Measurements from ENCODE around the gene SLC6A17. TPM values are rescaled to one million over a fixed set of nuclear protein-coding genes. Genes with fewer than 3 reads are reported as not detected.

The SLC6A17 gene
- total and polyA plus RNA-seq, 9 of the 15 experiments (the other 6 are each of a cell fraction or from before 2014, with no cell fraction given), result not detected

GRCh38 chr1:110173466-110174105 lies 23.3 kb downstream of the SLC6A17 start:
- Histone ChIP-seq H3K9ac (ENCODE audit: insufficient read depth in 1 of 2, low read depth in 2 of 2, low read length in 2 of 2) (no peak overlapping the region), H3K27me3 (ENCODE audit: control insufficient read depth in 2 of 2, insufficient read depth in 2 of 2, low read length in 2 of 2) (peaks cover 45 to 63% of the 10 kb centered on the region in 2 experiments), H3K79me2 (ENCODE audit: control insufficient read depth, insufficient read depth, low read length) (no peaks in the 10 kb centered on the region), H2AFZ (ENCODE audit: low read depth, low read length) (no peak overlapping the region), H3K9me1 (ENCODE audit: control insufficient read depth, insufficient read depth, low read length) (no peaks in the 10 kb centered on the region), H3K4me1 (replicated peaks in 1 of 2; ENCODE audit: control insufficient read depth in 2 of 2, insufficient read depth in 2 of 2, low read length in 2 of 2) (no peaks in the 10 kb centered on the region), H3K4me2 (ENCODE audit: insufficient read depth, low read length) (no peak overlapping the region), H3K9me3 (replicated peaks; ENCODE audit: control insufficient read depth, insufficient read depth, low read depth, low read length) (no peaks in the 10 kb centered on the region), H3K36me3 (ENCODE audit: control insufficient read depth, insufficient read depth, low read length) (no peaks in the 10 kb centered on the region), H3K4me3 (no peak overlapping the region), H3K27ac (ENCODE audit: extremely low read depth, low read depth, low read length) (no peak overlapping the region), H4K20me1 (replicated peaks; ENCODE audit: control insufficient read depth, insufficient read depth, low read length) (0 out of 2 replicates have a peak, but pooled peaks cover 9% of the 10 kb centered on the region)
- ATAC-seq (no peak), DNase-seq (ENCODE audit: extremely low read depth in 1 of 4, low spot score in 3 of 4) (no peak), FAIRE-seq (no peak)
- BruUV-seq (replicated peaks), result no TSS peak
- intact Hi-C loops (cut with micrococcal nuclease) (no loop called here), in situ Hi-C loops (cut with MboI) (no loop called here)
- ChIA-PET POLR2A (interaction anchor here (1.3 to 1.4 kb wide), 2 partner anchors 10 to 12 kb away, joined by 4 read pairs; no protein-coding TSS in a partner anchor), CTCF (ENCODE audit: low intra/inter-chr PET ratio) (no interaction called here)
- no peak for TF ChIP-seq ZNF232 (CRISPR knock-in tag; IDR thresholded peaks at IDR 0.05)
- TF ChIP-seq ZNF253 (CRISPR knock-in tag; conservative IDR thresholded peaks at IDR 0.05), result no peak
- TF ChIP-seq ZKSCAN8 (CRISPR knock-in tag; IDR thresholded peaks at IDR 0.05), result no peak
- no peak for TF ChIP-seq BMI1 (IDR thresholded peaks at IDR 0.05; ENCODE audit: low read length)
- TF ChIP-seq SMAD4 (CRISPR knock-in tag; conservative IDR thresholded peaks at IDR 0.05), result no peak
- TF ChIP-seq TEAD4 (IDR thresholded peaks at IDR 0.05; ENCODE audit: low read length), result no peak
- TF ChIP-seq TEAD4 (CRISPR knock-in tag; IDR thresholded peaks at IDR 0.05; ENCODE audit: borderline replicate concordance), result no peak
- TF ChIP-seq KLF16 (IDR thresholded peaks at IDR 0.05), result no peak
- no peak for TF ChIP-seq TAF1 (IDR thresholded peaks at IDR 0.05; ENCODE audit: control insufficient read depth, extremely low read depth, insufficient read depth, low read length, severe bottlenecking)
- no peak for TF ChIP-seq SMARCB1 (IDR thresholded peaks at IDR 0.05; ENCODE audit: insufficient read length, low read depth)
- TF ChIP-seq CGGBP1 (CRISPR knock-in tag; IDR thresholded peaks at IDR 0.05), result no peak
- no peak for TF ChIP-seq ZC3H4 (CRISPR knock-in tag; IDR thresholded peaks at IDR 0.05; ENCODE audit: borderline replicate concordance)
- no peak for TF ChIP-seq CEBPG (CRISPR knock-in tag; IDR thresholded peaks at IDR 0.05)
- TF ChIP-seq CEBPG (tag; conservative IDR thresholded peaks at IDR 0.05 in 1 of 2, IDR thresholded peaks at IDR 0.05 in 1 of 2), result no peak
- no peak for TF ChIP-seq ZNF830 (CRISPR knock-in tag; IDR thresholded peaks at IDR 0.05)
- TF ChIP-seq XRCC3 (IDR thresholded peaks at IDR 0.05), result no peak
- no peak for TF ChIP-seq HDAC8 (tag; IDR thresholded peaks at IDR 0.05)
- no peak for TF ChIP-seq THRA (IDR thresholded peaks at IDR 0.05)
- TF ChIP-seq TCFL5 (CRISPR knock-in tag; conservative IDR thresholded peaks at IDR 0.05), result no peak
- WGBS (ENCODE audit: insufficient coverage, low coverage, missing lambda C conversion rate), result under 1% methylated on average over 15 of the region's 15 CpGs

Measured in K562 (cell line).